ENCODE data around the gene TRIM68.

Gene TRIM68, protein sequence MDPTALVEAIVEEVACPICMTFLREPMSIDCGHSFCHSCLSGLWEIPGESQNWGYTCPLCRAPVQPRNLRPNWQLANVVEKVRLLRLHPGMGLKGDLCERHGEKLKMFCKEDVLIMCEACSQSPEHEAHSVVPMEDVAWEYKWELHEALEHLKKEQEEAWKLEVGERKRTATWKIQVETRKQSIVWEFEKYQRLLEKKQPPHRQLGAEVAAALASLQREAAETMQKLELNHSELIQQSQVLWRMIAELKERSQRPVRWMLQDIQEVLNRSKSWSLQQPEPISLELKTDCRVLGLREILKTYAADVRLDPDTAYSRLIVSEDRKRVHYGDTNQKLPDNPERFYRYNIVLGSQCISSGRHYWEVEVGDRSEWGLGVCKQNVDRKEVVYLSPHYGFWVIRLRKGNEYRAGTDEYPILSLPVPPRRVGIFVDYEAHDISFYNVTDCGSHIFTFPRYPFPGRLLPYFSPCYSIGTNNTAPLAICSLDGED
- 5.4 reads per million, percentile 21 among the genes with 10 or more reads in this experiment for total RNA-seq

DNA sequence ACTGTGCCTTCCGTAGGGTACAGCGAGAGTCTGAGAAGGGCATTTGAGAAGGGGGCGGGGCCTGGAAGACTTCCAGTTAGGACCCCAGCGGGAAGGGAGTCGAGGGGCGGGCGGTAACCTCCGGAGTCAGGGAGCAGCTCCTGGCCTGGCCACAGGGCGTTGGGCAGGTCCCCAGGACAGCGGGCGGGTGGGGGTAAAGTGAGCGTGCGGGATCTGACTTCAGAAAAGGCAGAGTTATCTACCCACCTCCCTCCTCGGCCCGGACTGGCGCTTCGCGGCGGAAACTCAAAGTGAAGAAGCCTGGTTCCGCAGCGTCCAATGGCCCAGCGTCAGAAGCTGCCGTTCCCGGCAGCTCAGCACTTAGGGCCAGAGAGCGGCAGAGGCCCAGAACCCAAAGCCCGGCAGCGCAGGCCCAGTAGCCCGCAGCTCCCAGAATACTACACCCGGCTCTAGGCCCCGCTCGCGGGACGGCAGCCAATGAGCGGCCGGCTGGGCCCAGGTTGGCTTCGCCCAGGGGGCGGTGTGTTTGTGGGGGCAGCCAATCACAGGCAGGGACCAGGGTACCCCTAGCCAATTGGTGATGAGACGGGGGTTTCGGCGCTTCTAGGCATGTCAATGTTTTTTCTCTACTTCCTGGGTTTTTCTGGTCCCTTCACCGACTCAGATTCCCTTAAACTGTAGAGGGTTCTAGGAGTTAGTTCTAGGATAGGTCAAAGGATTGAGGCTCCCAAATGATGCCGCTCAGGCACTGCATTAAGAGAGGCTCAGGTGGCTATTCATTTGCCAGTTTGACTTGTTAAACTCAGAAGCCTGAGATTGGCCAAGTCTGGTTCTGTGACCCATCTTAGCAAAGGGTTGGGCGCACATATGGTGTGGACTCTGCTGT lies at the start of gene TRIM68:
TSS of gene TRIM68 (minus strand) at position 451 of the 886 bp plus-strand sequence. CDS start 2,727 bp downstream, outside the sequence.
- DNase-seq, result peak; percentile 93

DNA sequence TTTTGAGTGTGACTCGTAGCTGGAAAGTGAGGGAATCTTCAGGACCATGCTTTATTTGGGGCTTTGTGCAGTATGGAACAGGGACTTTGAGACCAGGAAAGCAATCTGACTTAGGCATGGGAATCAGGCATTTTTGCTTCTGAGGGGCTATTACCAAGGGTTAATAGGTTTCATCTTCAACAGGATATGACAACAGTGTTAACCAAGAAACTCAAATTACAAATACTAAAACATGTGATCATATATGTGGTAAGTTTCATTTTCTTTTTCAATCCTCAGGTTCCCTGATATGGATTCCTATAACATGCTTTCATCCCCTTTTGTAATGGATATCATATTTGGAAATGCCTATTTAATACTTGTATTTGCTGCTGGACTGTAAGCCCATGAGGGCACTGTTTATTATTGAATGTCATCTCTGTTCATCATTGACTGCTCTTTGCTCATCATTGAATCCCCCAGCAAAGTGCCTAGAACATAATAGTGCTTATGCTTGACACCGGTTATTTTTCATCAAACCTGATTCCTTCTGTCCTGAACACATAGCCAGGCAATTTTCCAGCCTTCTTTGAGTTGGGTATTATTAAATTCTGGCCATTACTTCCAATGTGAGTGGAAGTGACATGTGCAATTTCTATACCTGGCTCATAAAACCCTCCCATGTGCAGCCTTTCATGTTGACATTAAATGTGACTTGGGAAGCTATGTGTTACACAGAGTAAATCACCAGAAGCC lies 46.8 kb upstream of the TRIM68 start:
- no peak for DNase-seq

GRCh38 chr11:4647766-4648165 lies 39.7 kb upstream of the TRIM68 start:
- no peak for DNase-seq

- no peak for DNase-seq
Measured at GRCh38 chr11:4645974-4646373, 37.9 kb upstream of the TRIM68 start.

DNA sequence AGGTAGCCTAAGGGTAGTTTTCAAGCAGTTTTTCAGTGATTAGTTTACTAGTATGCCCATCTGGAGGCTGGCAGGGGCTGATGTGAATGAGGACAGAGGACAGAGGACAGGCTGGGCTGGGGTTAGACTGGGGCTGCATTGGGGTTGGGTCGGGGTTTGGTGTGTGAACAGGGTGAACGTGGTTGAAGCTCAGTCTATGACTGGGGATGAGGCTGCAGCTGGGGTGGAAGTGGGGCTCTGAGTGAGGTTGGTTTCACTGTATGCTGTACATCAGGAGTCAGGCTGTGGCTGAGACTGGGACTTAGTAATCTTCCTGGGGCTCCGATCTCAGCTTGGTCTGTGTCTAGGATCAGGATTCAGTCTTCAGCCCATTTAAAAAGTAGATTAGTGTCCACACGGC lies 36.2 kb upstream of the TRIM68 start:
- DNase-seq, result no peak

DNA sequence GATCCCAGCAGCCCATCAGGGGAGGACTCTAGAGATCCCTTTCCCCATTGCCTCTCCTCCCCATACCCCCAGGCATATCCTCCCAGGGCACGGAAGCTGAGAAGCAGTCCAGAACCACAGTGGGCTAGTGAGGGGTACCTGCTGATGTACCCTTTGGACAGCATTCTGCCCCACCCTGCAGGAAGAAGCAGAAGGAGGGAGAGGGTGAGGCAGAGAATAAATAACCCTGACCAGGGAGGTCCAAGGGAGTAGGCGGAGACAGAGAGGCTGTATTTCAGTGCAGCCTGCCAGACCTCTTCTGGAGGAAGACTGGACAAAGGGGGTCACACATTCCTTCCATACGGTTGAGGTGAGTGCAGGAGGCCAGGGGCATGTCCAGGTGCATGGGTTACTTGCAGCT lies 35.7 kb upstream of the TRIM68 start, which contains the start of gene OR51E1:
TSS of gene OR51E1 (plus strand) at position 301 of the 400 bp plus-strand sequence. CDS start 8,545 bp downstream, outside the sequence.
- DNase-seq, result no peak

- DNase-seq, result no peak
Measured at GRCh38 chr11:4643076-4643475, 35.0 kb upstream of the TRIM68 start.

DNA sequence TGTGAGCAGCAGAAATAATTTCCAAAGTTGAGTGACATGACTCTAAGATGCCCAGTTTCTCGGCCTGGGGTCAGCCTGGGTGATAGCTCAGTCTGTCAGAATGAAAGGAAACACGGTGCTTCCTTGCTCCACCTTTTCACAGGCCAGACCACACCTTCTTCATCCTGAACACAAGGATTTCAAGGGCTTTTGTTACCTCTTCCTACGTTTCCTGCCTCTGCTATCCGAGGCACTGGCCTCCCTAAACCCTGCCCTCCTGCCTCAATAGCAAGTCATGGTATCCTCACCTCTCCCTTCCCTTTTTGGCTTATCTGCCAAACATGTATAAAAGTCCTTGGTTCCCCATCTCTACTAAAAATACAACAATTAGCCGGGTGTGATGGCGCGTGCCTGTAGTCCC lies 34.0 kb upstream of the TRIM68 start:
- DNase-seq, result no peak

- no peak for DNase-seq
Measured at GRCh38 chr11:4641501-4641900, 33.5 kb upstream of the TRIM68 start.

DNA sequence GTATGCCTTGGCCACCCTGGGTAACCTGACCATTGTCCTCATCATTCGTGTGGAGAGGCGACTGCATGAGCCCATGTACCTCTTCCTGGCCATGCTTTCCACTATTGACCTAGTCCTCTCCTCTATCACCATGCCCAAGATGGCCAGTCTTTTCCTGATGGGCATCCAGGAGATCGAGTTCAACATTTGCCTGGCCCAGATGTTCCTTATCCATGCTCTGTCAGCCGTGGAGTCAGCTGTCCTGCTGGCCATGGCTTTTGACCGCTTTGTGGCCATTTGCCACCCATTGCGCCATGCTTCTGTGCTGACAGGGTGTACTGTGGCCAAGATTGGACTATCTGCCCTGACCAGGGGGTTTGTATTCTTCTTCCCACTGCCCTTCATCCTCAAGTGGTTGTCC lies 31.9 kb upstream of the TRIM68 start:
- DNase-seq, result no peak

DNA sequence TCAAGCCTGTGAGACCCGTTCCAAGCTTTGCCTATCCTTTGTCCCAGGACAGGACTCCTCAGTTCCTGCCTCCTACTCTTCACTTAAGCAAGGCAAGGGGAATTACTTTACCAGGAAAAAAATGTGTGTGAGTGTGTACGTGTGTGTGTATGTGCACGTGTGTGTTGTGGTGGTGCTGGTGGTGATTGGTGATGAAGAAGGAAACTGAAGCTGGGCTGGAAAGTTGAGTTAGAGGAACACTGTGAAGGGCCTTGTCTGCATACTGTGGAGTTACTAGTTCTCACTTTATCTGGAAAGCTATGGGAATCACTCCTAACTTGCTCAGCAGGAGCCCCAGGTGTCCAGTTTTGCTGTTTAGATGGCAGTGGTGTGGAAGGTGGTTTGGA lies 29.6 kb upstream of the TRIM68 start:
- DNase-seq, result no peak

GRCh38 chr11:4636962-4637661 lies 29.1 kb upstream of the TRIM68 start, which contains the start of gene OR51D1:
OR51D1 (plus strand) TSS chr11:4637477; CDS start chr11:4639791, 2,314 bp downstream.
- DNase-seq, result peak; percentile 60

DNA sequence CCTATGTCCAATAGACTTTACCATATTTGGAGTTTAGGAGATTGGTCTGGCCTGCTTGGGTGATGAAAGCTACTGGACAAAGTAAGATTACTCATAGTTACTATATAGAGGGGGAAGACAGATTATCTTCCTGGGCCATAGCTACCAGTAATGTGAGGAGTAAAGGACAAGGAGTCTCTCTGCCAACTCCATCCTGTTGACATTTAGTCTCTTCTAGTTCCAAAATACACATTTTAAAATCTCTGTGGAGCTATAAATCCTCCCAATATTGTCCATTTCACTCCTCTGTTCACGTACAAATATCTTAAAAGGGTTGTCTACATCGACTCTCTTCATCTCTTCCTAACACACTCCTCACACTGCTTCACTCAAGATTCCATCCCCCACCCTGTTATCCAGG lies 28.1 kb upstream of the TRIM68 start:
- DNase-seq, result no peak

DNA sequence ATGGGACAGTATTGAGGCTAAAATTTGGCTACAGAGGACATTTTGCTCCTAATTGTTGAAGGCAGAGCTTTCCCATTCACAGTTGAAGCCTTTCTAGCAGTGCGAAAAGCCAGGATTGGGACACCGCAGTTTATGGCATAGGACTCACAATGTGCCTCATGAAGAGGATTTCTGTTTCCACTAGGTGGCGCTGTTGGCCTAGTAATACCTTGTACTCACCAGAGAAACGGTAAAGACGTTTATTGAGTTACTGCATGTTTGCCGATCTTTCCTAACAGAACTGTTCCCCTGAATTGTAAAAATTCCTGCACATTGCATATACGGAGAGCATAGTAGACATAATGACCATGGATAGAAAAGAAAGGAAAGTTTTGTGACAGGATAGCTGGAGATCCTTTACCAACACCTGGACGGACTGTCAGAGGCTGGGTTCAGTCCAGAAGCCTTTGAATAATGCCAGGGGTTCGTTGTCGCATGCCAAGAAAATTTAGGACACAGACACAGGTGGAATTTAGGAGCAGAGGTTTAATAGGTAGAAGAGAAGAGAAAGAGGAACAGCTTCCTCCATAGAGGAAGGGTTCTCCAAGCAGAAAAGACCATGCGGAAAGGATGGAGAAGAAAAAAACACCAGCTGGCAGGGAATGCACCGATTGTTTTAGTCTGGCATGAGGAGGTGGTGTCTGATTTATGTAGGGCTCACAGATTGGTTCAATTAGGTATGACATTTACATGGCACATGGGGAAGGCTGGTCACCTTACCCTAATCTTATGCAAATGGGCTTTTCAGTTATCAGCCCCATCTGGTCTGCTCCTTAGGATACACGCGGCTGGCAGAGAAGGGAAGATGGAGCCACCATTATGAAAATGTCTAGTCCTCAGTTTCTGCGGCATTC lies 18.4 kb upstream of the TRIM68 start:
- DNase-seq, result peak; percentile 33

DNA sequence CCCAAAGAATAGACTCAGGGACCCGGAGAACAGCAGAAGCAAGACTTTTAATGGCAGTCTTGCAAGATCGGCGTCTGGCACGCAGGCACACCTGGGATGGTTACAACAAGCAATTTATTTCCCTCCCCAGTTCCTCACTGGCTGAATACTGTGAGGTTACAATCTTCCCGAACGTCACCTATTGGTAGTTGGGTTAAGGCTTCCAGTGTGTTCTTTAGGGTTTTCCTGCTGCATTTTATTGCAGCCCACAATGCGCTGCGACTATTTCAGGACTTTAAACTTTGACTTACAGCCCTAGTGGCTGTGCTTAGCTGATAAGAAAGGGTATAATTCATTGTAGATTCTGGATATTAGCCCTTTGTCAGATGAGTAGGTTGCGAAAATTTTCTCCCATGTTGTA lies 11.5 kb upstream of the TRIM68 start:
- DNase-seq, result no peak

- DNase-seq, result no peak
Measured at GRCh38 chr11:4615856-4616444, 7.9 kb upstream of the TRIM68 start.

GRCh38 chr11:4611986-4612385 lies 4.0 kb upstream of the TRIM68 start:
- DNase-seq, result no peak

DNA sequence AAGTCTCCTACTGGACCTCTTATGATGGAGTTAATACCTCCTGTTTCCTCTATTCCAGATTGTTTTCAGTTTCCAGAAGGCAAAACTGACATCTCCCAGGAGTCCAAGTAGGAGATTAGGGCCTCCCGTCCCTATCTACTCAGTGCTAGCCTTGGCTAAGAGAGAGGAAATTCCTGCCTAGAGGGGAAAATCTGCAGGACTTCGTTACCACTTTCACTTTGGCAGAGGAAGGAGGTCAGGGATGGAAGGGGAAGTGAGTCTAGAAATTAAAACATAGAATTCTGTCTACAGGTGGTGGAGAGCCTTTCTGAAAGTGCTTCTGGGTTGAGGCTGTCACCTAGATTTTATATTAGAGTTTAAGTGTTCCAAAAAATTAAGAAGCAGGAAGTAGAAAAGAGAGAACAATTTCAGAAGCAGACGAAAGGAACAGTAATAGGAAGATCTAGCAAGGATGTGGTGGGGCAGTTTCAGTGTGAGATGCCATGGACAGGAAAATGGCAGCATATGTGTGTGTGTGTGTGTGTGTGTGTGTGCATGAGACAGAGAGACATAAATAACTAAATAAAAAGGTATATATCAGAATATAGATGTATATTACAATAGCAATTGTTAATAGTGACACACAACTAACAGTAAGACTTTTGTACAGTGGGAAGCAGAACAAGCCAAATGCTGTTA lies 2.4 kb upstream of the TRIM68 start:
- DNase-seq, result no peak

DNA sequence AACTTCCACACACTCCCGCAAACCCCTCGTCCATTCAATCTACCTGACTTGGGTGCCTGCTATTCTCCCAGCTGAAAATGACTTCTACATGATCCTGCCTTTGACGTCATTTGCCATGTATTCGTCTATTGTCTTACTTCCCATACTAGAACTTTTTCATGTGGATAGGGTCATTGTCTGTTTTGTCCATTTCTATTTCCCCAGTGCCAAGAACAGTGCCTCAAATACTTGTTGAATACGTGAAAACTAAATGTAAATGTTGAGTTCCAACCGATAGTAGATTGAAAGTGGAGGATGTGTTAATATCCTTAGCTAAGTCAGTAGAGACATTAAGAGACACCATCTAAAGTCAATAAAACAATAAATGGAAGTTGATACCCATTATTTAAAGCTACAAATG lies 935 bp downstream of the TRIM68 start:
- DNase-seq, result no peak
